Measurements from ENCODE around the gene AMPD2.

AMPD2 gene

DNA sequence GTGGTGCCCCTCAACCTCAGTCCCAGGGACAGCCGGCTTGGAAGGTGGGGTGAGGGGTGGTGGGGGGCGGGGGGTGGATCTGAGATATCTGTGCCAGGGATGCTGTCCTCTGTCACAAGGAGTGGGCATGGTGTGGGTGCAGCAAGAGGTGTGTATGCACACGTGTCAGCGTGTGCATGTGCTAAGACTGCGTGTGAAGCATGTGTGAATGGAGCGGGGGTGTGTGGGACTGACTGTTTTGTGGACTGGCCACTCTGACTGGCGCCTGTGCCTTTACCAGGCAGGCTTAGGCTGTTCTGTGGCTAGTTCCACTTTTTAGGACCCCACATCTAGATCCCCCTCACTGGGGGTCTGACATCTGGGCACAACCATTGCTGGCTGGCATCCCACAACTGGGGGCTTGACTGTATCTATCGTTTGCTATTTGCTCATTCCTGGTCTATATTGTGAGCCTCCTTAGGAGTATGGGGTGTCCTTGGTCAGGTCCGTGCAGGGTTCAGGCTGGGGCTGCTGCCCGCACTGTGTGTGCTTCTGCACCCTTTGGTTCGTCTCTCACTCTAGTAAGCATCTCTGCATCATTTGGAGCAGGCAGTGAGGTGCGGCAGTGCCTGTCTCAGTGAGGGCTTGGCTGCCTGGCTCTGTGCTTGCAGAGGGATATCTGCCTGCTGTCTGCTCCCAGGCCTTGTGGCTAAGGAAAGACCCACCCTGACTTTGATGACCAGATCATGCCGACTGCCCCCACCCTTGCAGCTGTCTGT is 1.9 kb downstream of the AMPD2 start:
- no peak for DNase-seq (ENCODE audit: low read depth)
- peak overlapping the region; percentile 95 for H3K4me3 ChIP-seq (ENCODE audit: low read length)
- TF ChIP-seq, protein P1, sequence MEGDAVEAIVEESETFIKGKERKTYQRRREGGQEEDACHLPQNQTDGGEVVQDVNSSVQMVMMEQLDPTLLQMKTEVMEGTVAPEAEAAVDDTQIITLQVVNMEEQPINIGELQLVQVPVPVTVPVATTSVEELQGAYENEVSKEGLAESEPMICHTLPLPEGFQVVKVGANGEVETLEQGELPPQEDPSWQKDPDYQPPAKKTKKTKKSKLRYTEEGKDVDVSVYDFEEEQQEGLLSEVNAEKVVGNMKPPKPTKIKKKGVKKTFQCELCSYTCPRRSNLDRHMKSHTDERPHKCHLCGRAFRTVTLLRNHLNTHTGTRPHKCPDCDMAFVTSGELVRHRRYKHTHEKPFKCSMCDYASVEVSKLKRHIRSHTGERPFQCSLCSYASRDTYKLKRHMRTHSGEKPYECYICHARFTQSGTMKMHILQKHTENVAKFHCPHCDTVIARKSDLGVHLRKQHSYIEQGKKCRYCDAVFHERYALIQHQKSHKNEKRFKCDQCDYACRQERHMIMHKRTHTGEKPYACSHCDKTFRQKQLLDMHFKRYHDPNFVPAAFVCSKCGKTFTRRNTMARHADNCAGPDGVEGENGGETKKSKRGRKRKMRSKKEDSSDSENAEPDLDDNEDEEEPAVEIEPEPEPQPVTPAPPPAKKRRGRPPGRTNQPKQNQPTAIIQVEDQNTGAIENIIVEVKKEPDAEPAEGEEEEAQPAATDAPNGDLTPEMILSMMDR (conservative IDR thresholded peaks at IDR 0.05; ENCODE audit: low read depth, low read length): no peak

DNA sequence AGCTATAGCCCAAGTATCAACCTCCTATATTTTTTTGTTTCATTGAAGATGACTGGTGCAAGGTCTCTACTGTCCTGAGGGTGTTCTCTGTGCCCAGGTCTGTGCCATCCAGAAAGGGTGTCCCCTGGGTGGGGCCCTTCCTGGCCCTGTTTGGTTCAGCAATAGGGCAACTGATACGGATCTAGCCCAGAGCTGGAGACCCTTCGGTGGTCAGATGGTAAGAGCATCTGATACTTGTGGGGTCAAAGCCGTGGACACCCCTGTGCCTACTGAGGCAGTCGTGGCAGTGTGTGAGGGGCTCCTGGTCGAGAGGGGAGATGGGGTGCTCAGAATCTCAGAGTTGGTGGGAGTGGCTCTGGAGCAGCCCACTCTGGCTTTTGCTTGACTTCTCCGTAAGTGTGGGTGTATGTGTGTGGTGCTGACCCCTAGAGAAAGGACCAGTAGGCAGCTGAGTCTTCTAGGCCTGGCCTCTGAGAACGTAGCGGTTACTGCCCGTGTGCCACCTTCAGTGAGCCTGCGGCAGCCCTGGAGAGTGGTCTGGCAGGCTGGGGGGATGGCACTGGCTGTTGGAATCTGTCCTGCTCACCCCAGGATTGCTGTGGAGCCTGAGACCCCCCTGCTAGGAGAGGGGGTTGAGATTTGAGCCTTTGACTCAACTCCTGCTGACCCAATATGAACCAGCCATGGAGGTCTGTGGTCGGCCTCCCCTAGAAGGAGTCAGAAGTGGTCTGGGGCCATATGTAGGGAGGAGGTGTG is 2.7 kb downstream of the AMPD2 start:
- H3K4me3 ChIP-seq (ENCODE audit: low read length): no peak overlapping the region
- DNase-seq (ENCODE audit: low read depth): no peak
- TF ChIP-seq, protein P1 (conservative IDR thresholded peaks at IDR 0.05; ENCODE audit: low read depth, low read length): no peak

DNA sequence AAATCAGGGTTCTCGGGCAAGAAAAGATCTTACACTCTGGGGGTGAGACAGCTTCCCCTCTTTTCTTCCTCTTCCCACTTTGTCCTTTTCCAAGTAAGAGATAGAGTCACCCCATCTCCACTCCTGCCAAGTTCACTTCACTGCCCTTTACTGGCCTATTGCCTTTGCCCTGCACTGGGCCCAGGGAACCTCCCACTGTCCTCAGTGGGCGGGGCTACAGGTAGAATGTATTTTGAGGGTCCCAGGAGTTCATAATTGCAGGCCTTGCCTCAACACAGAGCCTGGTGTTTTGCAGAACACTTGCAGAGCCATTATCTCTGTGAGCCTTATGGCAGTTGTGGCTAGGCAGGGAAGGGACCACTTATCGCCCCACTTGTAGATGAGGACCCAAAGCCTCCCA is 3.3 kb downstream of the AMPD2 start:
- no peak for DNase-seq (ENCODE audit: low read depth)
- no peak overlapping the region for H3K4me3 ChIP-seq (ENCODE audit: low read length)
- TF ChIP-seq, protein P1 (conservative IDR thresholded peaks at IDR 0.05; ENCODE audit: low read depth, low read length): no peak

DNA sequence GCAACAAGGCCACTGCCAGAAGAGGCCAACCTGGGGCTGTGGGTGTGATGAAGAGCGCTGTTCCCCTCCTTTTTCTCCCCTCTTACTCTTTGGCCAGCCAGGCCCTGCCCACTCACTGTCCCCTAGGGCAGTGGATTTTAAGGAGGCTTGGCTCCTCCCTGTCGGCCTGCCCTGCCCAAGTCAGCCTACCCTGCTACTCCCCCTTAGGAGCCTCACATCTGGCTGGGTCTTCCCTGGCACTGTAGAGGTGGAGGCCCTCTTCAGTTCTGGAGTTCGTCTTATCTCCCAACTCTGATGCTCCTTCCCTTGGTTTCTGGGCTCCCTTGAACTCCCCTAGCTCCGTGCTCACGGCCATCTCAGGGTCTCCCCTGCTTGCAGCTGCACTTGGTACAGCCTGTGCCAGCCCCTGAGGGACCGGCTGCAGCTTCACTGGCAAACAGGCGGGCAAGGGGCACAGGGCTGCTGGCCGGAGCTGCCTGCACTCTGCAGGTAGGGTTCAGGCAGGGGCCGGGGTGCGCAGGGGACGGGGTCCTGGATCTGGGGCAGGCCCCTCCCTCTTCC is 4.0 kb downstream of the AMPD2 start:
- peak overlapping the region; percentile 44 for H3K4me3 ChIP-seq (ENCODE audit: low read length)
- TF ChIP-seq, protein P1 (conservative IDR thresholded peaks at IDR 0.05; ENCODE audit: low read depth, low read length): no peak
- no peak for DNase-seq (ENCODE audit: low read depth)

DNA sequence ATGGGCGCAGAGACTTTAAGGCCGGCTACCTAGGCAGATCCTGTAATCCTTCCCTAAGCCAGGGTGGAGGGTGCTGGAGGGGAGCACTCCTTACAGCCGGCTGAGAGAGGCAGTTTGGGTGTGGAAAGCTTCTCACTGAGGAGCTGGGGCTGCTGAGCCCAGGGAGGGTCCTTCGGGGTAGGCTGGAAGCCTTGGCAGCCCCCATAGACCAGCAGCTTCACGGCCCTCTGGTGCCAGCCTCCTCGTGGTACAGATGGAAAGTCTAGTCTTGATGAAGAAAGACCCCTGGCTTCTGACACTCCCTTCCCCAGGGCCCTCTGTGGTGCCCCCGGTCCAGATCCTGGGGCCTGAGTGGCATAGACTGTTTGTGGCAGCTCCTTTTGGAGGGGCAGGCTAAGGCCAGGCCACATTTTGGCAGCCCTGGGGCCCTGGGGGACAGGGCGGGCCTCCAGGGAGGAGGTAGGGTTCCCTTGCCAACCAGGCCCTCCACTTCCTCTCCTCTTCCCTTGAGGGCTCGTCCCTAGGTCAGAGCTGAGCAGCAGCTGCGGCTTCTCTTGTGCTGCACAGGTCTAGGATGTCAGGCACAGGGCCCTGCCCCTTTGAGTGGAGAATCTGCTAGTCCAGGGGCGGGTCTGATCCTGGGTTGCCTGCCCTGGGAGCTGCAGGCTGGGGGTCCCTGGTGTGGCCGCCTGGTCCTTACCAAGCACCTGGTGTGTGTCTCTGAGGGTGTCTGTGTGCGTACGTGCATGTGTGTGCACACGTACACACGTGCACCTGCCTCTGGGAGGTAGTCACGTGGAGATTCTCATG is 4.8 kb downstream of the AMPD2 start:
- peak overlapping the region; percentile 44 for H3K4me3 ChIP-seq (ENCODE audit: low read length)

DNA sequence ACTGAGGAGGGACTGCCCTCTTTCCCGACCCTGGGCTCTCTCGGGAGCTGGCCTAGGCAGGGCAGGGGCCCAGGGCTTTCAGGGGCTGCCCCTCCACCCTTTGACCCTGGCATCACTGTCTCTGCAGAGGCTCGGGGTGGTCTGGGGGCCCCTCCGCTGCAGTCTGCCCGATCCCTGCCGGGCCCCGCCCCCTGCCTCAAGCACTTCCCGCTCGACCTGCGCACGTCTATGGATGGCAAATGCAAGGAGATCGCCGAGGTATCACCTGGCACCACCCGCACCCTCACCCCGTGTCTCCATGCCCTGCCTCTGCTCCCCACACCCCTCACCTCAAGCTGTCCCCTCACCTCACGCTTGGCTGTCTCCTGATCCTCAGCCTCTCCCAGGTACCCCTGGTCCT is 5.5 kb downstream of the AMPD2 start:
- TF ChIP-seq, protein P1 (conservative IDR thresholded peaks at IDR 0.05; ENCODE audit: low read depth, low read length): no peak
- no peak for DNase-seq (ENCODE audit: low read depth)
- no peak overlapping the region for H3K4me3 ChIP-seq (ENCODE audit: low read length)

More for the DNA sequence above, 4.8 kb downstream of the AMPD2 start:
- DNase-seq (ENCODE audit: low read depth): no peak
- TF ChIP-seq, protein P1 (conservative IDR thresholded peaks at IDR 0.05; ENCODE audit: low read depth, low read length): no peak
